Colonic mucosa (tissue), 4 donors: ENCODE results near the gene FAM227A. TPM values are rescaled to one million over a fixed set of nuclear protein-coding genes. Genes with fewer than 3 reads are reported as not detected.
A peak's percentile ranks its signal among the peaks of the same experiment; 100 is the strongest.

Experiments
- DNase-seq: peaks from one replicate; pipeline ENCODE4 v3.0.0-alpha.2; 2020
- H3K27ac ChIP-seq: fragments of 200-600 bp; one replicate; pipeline ENCODE4 v1.8.0; 2021
- H3K27me3 ChIP-seq: fragments of 200-600 bp; one replicate; pipeline ENCODE4 v1.8.0; 2021
- H3K36me3 ChIP-seq: fragments of 200-600 bp; one replicate; pipeline ENCODE4 v1.8.0; 2021
- H3K4me1 ChIP-seq: fragments of 200-600 bp; one replicate; pipeline ENCODE4 v1.8.0; 2021; ENCODE audit warnings: mild to moderate bottlenecking
- H3K4me3 ChIP-seq: fragments of 200-600 bp; one replicate; pipeline ENCODE4 v1.8.0; 2021
- H3K9ac ChIP-seq, 2 donors: one replicate each; pipeline ENCODE4 v1.7.0; 2013; ENCODE audit warnings: control low read depth in 2 of 2, low read depth in 2 of 2, low read length in 2 of 2
- H3K9me3 ChIP-seq: fragments of 200-600 bp; one replicate; pipeline ENCODE4 v1.8.0; 2021
- intact Hi-C: fragments of 100-400 bp; cut with DNase I; formaldehyde crosslinking; loops from one replicate; pipeline ENCODE4 v1.14.1; 2022
- total RNA-seq, 2 donors: library from RNA; stranded (reverse); fragmentation: NEBNext Ultra II Directional in 1 of 2; extraction: Animal tissue kit (Norgen Biotek cat#: 25700) in 1 of 2; gene quantifications; one replicate each; pipeline ENCODE4 v1.2.1, GENCODE V29; 2021
- TF ChIP-seq, protein P1 (sequence below): fragments of 200-600 bp; IDR thresholded peaks from one replicate; pipeline ENCODE4 v1.8.0; 2022; ENCODE audit warnings: antibody characterized with exemption, mild to moderate bottlenecking
- donor health status: healthy.
- donor health status: DM: no; HTN: no; CAD: no.
- donor health status: DM: no; HTN: no; CAD: no.

The FAM227A gene
- 1 to 10 TPM in 1 of 2 donors, under 1 TPM in 1; 0.21 to 2.0 TPM for total RNA-seq

DNA sequence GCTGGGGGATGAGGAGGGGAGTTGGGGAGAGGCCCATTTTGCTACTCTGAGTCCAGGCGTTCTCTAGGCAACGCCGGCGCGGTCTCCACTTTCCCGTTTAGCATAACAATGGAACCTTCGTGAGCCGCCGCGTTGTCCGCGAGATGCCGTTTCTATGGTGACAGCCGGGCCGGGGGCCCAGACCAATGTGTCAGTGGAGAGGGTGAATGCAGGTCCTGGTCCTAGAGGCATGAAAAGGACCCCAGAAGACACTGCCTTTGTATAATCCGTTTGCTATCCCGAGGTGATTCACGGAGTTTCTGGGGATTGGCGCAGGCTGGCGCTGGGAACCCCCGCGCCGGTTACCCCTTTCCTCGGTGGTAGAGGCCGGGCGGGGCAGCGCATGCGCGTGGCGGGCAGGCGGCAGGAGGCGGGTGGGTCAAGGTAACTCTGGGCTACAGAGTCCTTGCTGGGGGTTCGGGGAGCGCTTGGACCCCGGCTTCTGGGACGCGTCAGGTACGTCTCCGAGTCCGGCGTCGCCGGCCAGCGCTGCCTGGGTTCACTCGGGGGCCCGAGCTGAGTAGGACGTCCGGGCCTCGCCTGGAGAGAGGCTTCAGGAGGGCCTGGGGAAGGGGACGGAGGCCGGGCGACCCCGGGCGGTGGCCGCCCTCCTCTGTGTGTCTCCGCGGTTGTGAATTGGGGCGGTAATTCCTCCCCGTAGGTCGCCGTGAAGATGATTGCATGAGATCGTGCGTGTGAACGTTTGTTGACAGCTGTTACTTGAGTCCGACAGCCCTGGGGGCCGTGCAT is at the start of gene FAM227A, which contains the start of gene CBY1:
TSS of gene FAM227A (minus strand) at position 137 of the 789 bp plus-strand sequence. CDS start 6,224 bp downstream, outside the sequence.
TSS of gene CBY1 (plus strand) at position 383 of the 789 bp plus-strand sequence. CDS start 11,417 bp downstream, outside the sequence.
- DNase-seq, result peak; percentile 91
- TF ChIP-seq, protein P1, sequence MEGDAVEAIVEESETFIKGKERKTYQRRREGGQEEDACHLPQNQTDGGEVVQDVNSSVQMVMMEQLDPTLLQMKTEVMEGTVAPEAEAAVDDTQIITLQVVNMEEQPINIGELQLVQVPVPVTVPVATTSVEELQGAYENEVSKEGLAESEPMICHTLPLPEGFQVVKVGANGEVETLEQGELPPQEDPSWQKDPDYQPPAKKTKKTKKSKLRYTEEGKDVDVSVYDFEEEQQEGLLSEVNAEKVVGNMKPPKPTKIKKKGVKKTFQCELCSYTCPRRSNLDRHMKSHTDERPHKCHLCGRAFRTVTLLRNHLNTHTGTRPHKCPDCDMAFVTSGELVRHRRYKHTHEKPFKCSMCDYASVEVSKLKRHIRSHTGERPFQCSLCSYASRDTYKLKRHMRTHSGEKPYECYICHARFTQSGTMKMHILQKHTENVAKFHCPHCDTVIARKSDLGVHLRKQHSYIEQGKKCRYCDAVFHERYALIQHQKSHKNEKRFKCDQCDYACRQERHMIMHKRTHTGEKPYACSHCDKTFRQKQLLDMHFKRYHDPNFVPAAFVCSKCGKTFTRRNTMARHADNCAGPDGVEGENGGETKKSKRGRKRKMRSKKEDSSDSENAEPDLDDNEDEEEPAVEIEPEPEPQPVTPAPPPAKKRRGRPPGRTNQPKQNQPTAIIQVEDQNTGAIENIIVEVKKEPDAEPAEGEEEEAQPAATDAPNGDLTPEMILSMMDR, result no peak

DNA sequence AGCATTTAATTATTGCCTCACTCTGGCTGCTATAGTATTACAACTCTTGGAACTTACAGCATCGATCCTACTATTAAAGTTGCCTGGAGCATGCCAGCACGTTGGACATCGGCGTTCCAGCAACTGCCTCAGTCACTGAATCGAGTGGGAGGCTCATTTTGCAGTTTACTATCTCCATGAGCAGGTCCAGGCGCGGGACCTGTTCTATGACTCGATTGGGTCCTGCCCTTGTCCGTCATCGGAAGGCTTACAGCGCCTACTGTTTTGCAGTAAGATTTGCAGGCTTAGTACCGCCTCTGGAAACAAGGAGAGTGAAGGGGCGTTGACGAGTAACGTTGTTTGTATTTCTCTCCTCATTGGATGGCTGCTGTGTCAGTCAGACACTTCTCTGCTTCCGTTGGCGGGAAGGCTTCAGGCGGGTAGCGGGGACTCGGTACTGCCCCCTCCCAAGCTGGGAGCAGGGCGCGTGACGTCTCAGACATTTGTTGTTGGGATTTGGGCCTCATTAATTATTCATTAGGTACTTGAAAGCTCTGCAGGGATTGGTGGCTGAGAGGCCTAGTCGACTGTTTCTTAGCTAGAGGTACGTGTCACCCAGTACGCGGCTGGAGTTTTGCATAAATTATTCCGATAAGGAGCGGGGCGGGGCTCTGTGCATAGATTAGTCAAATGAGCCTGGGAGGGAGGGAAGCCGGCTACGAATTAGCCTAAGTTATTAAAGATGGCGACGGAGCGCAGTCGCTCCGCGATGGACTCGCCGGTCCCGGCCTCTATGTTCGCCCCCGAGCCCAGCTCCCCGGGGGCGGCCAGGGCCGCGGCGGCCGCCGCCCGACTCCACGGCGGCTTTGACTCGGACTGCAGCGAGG is 49.3 kb upstream of the FAM227A start, which contains the start of gene GTPBP1:
TSS of gene GTPBP1 (plus strand) at position 710 of the 866 bp plus-strand sequence. CDS start at position 722, 12 bp downstream.
- TF ChIP-seq, protein P1, result peak; percentile 15
- Histone ChIP-seq H3K4me1 (peaks cover 16% of the 10 kb centered on the region), H3K4me3 (peak within 1 kb of the TSS; percentile 97), H3K36me3 (no peaks in the 10 kb centered on the region), H3K27ac (peak within 1 kb of the TSS; percentile 98), H3K9ac (peak within 1 kb of the TSS; percentile 75 to 97), H3K27me3 (no peaks in the 10 kb centered on the region), H3K9me3 (no peaks in the 10 kb centered on the region)
- peak; percentile 99 for DNase-seq
- intact Hi-C loops, result no loop called here

More for the DNA sequence above, at the start of gene FAM227A, which contains the start of gene CBY1:
- Histone ChIP-seq H3K9ac (peak within 1 kb of the TSS; percentile 86 to 92), H3K27ac (peak within 1 kb of the TSS; percentile 81), H3K36me3 (peaks cover 6% of the 10 kb centered on the region), H3K4me1 (peaks cover 5% of the 10 kb centered on the region), H3K4me3 (peak within 1 kb of the TSS; percentile 94), H3K9me3 (no peaks in the 10 kb centered on the region), H3K27me3 (no peaks in the 10 kb centered on the region)
- intact Hi-C loops, result no loop called here

DNA sequence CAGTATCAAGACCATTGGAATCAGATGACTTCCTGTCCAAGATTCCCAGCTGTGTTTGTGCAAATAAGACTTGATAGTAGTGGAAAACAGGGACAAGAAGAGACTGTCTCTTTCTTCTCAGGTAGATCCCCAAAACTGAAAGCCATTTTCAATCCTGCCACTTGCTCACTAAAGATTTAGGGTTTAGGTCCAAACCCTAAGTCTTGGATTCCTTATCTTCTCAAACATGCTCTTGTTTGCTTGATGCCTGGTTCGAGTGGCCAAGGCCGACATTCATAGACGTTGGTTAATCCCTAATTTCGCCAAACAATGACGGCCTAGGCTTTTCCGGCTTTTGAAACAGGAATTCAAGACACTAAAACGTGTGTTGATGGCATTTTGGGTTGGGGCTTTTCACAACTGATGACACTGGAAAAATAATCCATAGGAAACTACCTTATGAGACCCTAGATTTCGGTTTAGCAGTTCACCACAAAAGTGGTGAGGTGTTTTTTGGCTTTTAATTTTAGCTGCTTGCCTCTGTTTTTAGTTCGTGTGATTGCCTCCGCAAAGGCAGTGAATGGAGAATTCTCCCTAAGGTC is 48.6 kb upstream of the FAM227A start:
- Histone ChIP-seq H3K27me3 (no peaks in the 10 kb centered on the region), H3K9ac (peak overlapping the region; percentile 33 to 75), H3K9me3 (no peaks in the 10 kb centered on the region), H3K36me3 (no peaks in the 10 kb centered on the region), H3K4me1 (peaks cover 16% of the 10 kb centered on the region), H3K4me3 (peak overlapping the region; percentile 25), H3K27ac (peak overlapping the region; percentile 87)
- DNase-seq, result no peak
- TF ChIP-seq, protein P1, result no peak
- intact Hi-C loops, result no loop called here

DNA sequence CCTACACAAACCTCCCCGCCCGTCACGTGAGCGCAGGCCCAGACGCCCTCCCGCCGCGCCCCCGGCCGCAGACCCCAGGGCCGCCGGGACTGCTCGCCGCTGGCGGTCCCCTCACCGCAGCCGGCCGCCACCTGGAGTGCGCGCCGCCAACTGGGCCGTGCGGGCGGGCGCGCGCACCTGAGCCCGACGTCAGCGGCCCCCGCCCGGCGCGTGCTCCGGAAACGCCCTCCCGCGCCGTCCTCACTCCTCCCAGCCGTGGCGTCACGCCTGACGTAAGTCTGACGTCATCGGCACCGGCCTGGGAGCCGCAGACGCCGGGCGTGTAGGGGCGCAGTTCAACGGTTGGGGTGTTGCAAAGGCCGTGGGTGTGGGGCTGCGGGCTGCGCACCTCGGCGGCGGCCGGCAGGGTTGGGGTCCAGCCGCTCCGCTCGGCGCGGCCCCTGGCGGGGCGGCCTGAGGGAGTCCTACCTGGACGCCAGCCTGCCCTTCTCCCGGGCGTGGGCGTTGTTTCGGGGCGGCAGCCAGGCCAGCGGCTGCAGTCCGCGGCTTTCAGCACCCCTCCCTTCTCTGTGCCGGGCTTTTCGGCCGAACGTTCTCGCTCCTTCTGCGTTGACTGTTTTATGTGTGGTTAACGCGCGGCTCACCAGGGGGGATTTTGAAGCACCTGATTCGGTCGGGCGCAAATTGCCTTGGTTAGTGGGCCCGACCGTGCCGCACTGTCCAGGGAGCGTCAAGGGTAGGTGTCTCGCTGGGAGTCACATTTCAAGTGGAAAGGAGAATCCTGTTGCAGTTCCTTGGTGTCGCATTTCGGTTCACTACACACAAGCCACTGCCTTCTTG is 44.8 kb upstream of the FAM227A start, which contains the start of gene JOSD1:
TSS of gene JOSD1 (minus strand) at position 155 of the 840 bp plus-strand sequence. CDS start 956 bp downstream, outside the sequence.
- no peaks in the 10 kb centered on the region for H3K36me3 ChIP-seq
- H3K9ac ChIP-seq, result peak within 1 kb of the TSS; percentile 86 to 92
- peak within 1 kb of the TSS; percentile 70 for H3K4me3 ChIP-seq
- peak within 1 kb of the TSS; percentile 95 for H3K27ac ChIP-seq
- H3K9me3 ChIP-seq, result no peaks in the 10 kb centered on the region
- H3K4me1 ChIP-seq, result peaks cover 18% of the 10 kb centered on the region
- intact Hi-C loops, result no loop called here
- TF ChIP-seq, protein P1, result no peak
- DNase-seq, result peak; percentile 98
- no peaks in the 10 kb centered on the region for H3K27me3 ChIP-seq
